HG03439 (cell line): Measurements from ENCODE around the gene CLBA1.
A peak's percentile ranks its signal among the peaks of the same experiment; 100 is the strongest.
"Not testable (repeated sequence)": the region's sequence is repeated elsewhere in the genome, so short reads cannot be mapped to it uniquely, and the experiment has no call there.

Experiments
- ATAC-seq: cut with Tn5 transposase; IDR thresholded peaks from one replicate; pipeline ENCODE4 v1.9.1; 2021; ENCODE audit warnings: mild to moderate bottlenecking, moderate library complexity; ENCODE audit not compliant: unreplicated experiment

Gene CLBA1

DNA sequence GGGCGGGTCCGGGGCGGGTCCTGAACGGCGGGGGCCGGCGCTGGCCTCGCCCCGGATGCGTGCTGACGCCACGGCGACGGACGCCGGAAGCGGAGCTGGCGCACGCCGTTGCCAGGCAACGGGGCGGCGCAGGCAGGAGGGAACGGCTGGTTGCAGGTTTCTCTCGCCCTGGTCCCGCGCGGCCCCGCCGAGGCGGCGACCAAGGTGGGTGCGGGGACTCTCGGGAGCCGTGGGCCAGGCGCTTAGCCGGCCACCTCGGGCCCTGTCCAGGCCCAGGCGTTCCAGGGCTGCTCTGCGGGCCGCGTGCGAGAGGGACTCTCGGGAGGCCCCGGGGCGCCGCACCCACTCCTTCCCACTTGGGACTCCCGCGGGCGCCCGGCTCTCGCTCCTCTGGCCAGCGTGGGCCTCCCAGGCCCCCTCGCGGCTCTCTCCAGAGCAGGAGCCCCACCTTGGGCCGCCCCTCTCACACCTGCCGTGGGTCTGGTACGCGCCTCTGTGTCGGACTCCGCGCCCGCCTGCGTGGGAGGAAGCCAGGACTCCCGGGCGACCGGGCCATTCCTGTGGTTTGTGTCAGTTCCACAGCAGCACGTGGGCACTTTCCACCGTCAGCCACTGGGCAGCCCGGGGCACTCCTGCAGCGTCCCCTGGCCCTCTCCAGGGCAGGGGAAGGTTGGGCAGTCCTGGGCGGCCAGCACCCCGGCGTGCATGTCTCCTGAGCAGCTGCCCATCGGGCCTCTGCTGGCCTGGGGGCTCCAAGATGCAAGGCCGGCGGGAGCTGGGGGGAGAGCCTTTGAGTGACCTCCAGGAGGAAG, at the start of gene CLBA1:
CLBA1 (plus strand) TSS at position 114 of the 812 bp plus-strand sequence; CDS start at position 758, 644 bp downstream.
- peak; percentile 92 for ATAC-seq

DNA sequence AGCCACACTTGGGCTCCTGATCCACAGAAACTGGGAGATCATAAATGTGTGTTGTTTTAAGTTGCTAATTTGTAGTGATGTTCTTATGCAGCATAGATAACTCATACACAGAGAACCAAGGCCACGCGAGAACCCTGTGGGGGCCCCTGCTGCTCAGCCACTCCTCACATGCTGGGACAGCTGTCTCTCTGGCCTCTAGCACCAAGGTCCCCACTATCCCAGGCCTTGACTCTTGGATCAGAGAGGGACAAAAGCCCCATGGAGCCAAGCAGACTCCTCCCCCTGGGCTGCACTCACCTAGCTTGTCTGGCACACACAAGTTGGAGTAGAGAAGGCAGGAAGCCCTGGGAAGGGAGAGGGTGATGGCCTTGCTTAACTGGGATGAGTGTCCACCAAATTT, 49.6 kb upstream of the CLBA1 start:
- no peak for ATAC-seq

DNA sequence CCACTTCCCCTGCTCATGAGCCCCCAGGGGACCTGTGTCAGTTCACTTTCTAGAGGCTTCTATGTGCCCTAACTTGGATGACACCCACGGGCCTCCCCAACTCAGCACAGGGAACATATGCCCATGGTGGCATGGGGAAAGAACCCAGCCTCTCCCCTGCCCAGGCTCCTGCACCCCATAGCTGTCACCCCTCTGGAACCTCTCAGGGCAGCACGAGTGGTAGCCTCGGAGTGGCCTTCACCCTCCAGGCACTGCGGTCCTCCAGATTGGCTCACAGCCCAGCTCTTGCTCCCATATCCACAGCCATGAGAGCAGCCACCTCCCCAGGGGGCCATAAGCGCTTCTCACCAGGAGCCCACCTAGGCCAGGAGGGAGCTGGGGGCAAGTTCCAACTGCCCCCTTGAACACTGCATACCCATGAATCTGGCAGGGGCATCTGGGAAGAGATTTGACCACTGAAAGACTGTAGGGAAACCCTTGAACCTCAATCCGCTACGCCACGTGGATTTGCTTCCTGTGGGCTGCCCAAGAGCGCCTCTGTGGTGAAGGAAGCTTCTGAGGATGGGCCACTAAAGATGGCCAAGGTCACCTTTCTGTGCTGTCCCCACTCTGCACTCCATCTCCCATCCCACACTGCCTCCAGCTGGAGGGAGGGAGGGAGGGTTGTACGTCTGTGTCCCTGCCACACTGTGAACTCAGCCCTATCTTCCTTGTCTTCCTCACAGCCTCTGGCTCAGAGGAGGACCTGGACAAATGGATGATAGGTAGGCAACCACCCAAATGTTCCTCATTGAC, 49.0 kb upstream of the CLBA1 start:
- no peak for ATAC-seq

GRCh38 chr14:104937161-104937560, 48.4 kb upstream of the CLBA1 start:
- ATAC-seq = no peak

GRCh38 chr14:104937694-104938365, 47.8 kb upstream of the CLBA1 start:
- ATAC-seq = no peak

GRCh38 chr14:104938436-104938835, 47.2 kb upstream of the CLBA1 start:
- ATAC-seq = no peak

- ATAC-seq = no peak
These were observed 46.6 kb upstream of the CLBA1 start for GRCh38 chr14:104938960-104939359.

DNA sequence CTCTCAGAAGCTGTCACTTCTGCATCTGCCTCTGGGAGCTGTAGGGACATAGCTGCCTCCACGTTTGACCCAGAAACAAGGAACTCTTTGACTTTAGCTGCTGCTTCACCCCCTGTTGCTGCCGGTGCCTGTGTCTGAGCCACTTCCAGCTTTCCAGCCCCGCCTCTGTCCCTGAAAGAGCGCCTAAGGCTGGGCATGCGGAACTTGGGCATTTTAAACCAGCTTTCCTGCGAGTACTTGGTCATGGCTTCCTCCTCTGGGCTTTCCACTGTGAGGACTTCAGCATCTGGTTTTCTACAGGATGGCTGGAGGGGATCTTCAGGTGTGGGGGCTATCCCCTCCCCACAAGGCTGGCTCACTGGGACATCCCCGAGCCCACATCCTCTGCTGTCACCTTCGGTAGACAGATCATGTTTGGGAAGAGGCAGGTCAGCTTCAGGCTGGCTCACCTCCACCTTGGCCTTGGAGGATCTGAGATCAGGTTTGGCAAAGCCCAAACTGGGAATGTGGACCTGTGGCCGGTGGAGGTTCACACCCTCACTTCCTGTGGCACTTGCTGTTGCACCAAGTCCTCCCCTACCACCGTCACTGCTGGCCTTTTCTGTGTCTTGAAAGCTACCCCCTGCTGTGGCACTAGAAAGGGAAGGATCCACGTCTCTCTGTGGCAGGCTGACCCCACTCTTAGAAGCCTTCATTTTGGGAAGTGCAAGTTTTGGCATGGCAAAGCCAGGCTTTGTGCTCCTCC, 45.8 kb upstream of the CLBA1 start:
- no peak for ATAC-seq

GRCh38 chr14:104940526-104941150, 45.0 kb upstream of the CLBA1 start:
- no peak for ATAC-seq

- ATAC-seq = no peak
These were observed 43.9 kb upstream of the CLBA1 start for GRCh38 chr14:104941508-104942365.

DNA sequence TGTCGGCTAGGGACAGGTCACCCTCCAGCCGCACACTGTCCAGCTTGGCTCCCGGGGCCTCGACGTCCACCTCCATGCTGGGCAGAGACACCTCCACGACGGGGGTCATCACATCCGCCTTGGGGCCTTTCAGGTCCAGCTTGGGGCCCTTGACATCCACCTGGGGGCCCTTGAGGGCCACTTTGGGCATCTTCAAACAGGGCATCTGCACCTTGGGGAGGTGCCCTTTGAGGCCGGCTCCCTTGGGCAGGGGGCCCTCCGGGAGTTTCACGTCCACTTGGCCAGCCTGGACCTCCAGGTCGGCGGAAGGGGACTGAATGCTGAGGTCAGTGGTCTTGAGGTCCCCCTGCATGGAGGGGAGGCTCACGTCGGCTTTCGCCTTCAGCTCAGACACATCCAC, 43.0 kb upstream of the CLBA1 start:
- ATAC-seq = no peak

DNA sequence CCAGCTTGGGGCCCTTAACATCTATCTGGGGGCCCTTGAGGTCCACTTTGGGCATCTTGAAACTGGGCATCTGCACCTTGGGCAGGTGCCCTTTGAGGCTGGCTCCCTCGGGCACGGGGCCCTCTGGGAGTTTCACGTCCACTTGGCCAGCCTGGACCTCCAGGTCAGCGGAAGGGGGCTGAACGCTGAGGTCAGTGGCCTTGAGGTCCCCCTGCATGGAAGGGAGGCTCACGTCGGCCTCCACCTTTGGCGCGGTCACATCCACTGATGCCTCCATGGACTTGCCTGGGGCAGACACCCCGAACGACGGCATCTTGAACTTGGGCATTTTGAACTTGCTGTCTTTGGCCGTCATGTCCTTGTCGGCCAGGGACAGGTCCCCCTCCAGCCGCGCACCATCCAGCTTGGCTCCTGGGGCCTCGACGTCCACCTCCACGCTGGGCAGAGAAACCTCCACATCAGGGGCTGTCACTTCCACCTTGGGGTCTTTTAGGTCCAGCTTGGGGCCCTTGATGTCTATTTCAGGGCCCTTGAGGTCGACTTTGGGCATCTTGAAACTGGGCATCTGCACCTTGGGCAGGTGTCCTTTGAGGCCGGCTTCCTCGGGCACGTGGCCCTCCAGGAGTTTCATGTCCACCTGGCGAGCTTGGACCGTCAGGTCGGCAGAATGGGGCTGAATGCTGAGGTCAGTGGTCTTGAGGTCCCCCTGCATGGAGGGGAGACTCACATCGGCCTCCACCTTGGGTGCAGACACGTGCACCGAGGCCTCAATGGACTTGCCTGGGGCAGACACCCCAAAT, 42.2 kb upstream of the CLBA1 start:
- not testable (repeated sequence) for ATAC-seq

DNA sequence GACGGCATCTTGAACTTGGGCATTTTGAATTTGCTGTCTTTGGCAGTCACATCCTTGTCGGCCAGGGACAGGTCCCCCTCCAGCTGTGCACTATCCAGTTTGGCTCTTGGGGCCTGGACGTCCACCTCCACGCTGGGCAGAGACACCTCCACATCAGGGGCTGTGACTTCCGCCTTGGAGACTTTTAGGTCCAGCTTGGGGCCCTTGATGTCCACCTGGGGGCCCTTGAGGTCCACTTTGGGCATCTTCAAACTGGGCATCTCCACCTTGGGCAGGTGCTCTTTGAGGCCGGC, 41.6 kb upstream of the CLBA1 start:
- ATAC-seq = not testable (repeated sequence)

- ATAC-seq = not testable (repeated sequence)
These were observed 41.0 kb upstream of the CLBA1 start for GRCh38 chr14:104944436-104945205.

- ATAC-seq = not testable (repeated sequence)
These were observed 40.3 kb upstream of the CLBA1 start for GRCh38 chr14:104945266-104945665.

- ATAC-seq = not testable (repeated sequence)
These were observed 39.3 kb upstream of the CLBA1 start for GRCh38 chr14:104945986-104946965.

DNA sequence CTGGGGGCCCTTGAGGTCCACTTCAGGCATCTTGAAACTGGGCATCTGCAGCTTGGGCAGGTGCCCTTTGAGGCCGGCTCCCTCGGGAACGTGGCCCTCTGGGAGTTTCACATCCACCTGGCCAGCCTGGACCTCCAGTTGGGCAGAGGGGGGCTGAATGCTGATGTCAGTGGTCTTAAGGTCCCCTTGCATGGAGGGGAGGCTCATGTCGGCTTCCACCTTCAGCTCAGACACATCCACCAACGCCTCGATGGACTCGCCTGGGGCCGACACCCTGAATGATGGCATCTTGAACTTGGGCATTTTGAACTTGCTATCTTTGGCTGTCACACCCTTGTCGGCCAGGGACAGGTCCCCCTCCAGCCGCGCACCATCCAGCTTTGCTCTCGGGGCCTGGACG, 38.4 kb upstream of the CLBA1 start:
- not testable (repeated sequence) for ATAC-seq
